HCT116 (cell line): Measurements from ENCODE around the gene VSIG2. TPM values are rescaled to one million over a fixed set of nuclear protein-coding genes. Genes with fewer than 3 reads are reported as not detected.
A peak's percentile ranks its signal among the peaks of the same experiment; 100 is the strongest.

ENCODE experiments used
- ATAC-seq: fragments of 200-7000 bp; cut with Tn5 transposase; 2 replicates; pipeline ENCODE4 v1.9.1; 2020; ENCODE audit warnings: mild to moderate bottlenecking, moderate library complexity
- BruUV-seq: library from RNA; stranded (reverse); fragments of 400-500 nt; replicated peaks from 2 replicates; lab custom pipeline; 2021; lab: Mats Ljungman, UMichigan
- CTCF ChIA-PET: fragments of 300-600 bp; sonication (Branson Sonifier 250); formaldehyde crosslinking; loops from one replicate; lab custom pipeline; 2021; ENCODE audit warnings: antibody characterized with exemption; lab: Charles Lee
- POLR2A ChIA-PET: fragments of 300-600, 350-600 bp; sonication (Branson Sonifier 250); formaldehyde crosslinking; loops from one replicate; lab custom pipeline; 2021; ENCODE audit warnings: antibody characterized with exemption; lab: Charles Lee
- RAD21 ChIA-PET, 2 experiments: fragments of 300-600 bp; sonication (Branson Sonifier 250); formaldehyde crosslinking; loops; one replicate each; lab custom pipeline; 2023; ENCODE audit warnings: low total read pairs in 2 of 2; ENCODE audit not compliant: uncharacterized antibody in 2 of 2, unreplicated experiment in 2 of 2, low non-redundant PET in 1 of 2; lab: Charles Lee
- DNase-seq: peaks from one replicate; pipeline ENCODE4 v3.0.0-alpha.2; 2010; ENCODE audit warnings: low read depth, low spot score
- H2AFZ ChIP-seq: fragments of 200-600 bp; shearing (Covaris generic), sonication (generic); 2 replicates; pipeline ENCODE4 v1.6.1; 2017; ENCODE audit warnings: low read depth, mixed run types, mixed read lengths, antibody characterized with exemption, low read length; ENCODE audit not compliant: poor library complexity, severe bottlenecking
- H3K27ac ChIP-seq: 2 replicates; pipeline ENCODE4 v1.5.1; 2012; ENCODE audit warnings: low read depth, low read length
- H3K27me3 ChIP-seq: fragments of 200-600 bp; sonication (generic); 2 replicates; pipeline ENCODE4 v1.6.1; 2016; ENCODE audit warnings: mixed run types, low read length, mixed read lengths; ENCODE audit not compliant: insufficient read depth
- H3K36me3 ChIP-seq, 2 experiments: fragments of 200-500 bp in 1 of 2; fragments of 200-600 bp in 1 of 2; sonication (Bioruptor generic) in 1 of 2; sonication (generic) in 1 of 2; 2 replicates each; pipeline versions ENCODE4 v1.5.1 to v1.6.1; 2014 to 2016; ENCODE audit warnings: low read length in 2 of 2, inconsistent platforms in 1 of 2, mixed read lengths in 1 of 2, mixed run types in 1 of 2; ENCODE audit not compliant: insufficient read depth in 2 of 2, control insufficient read depth in 1 of 2
- H3K4me1 ChIP-seq, 2 experiments: fragments of 200-600 bp in 1 of 2; sonication (generic) in 1 of 2; 2 replicates each; pipeline versions ENCODE4 v1.5.1 to v1.6.1; 2012 to 2017; ENCODE audit warnings: low read length in 2 of 2, inconsistent platforms in 1 of 2, mild to moderate bottlenecking in 1 of 2, mixed read lengths in 1 of 2, mixed run types in 1 of 2, moderate library complexity in 1 of 2; ENCODE audit not compliant: insufficient read depth in 2 of 2, control insufficient read depth in 1 of 2
- H3K4me2 ChIP-seq: fragments of 200-600 bp; sonication (generic); 2 replicates; pipeline ENCODE4 v1.6.1; 2017; ENCODE audit warnings: mixed run types, low read length, mixed read lengths
- H3K4me3 ChIP-seq, 2 experiments: fragments of 200-600 bp in 1 of 2; sonication (generic) in 1 of 2; replicated peaks in 1 of 2; 2 replicates each; pipeline ENCODE4 v1.5.1; 2011 to 2016; ENCODE audit warnings: low read length in 2 of 2, control low read depth in 1 of 2, low read depth in 1 of 2, mild to moderate bottlenecking in 1 of 2, mixed read lengths in 1 of 2, mixed run types in 1 of 2
- H3K79me2 ChIP-seq: fragments of 200-600 bp; sonication (generic); 2 replicates; pipeline ENCODE4 v1.6.1; 2017; ENCODE audit warnings: mild to moderate bottlenecking, mixed run types, low read length, moderate library complexity, mixed read lengths; ENCODE audit not compliant: insufficient read depth
- H3K9ac ChIP-seq: fragments of 200-600 bp; sonication (generic); 2 replicates; pipeline ENCODE4 v1.6.1; 2016; ENCODE audit warnings: low read length, mixed read lengths
- H3K9me2 ChIP-seq: fragments of 200-600 bp; sonication (generic), shearing (Covaris generic); 2 replicates; pipeline ENCODE4 v1.6.1; 2017; ENCODE audit warnings: mixed run types, mild to moderate bottlenecking, moderate library complexity; ENCODE audit not compliant: insufficient read depth
- H3K9me3 ChIP-seq, 2 experiments: fragments of 200-500 bp in 1 of 2; fragments of 200-600 bp in 1 of 2; sonication (Bioruptor generic) in 1 of 2; sonication (generic) in 1 of 2; 2 replicates each; pipeline ENCODE4 v1.6.1; 2014 to 2017; ENCODE audit warnings: low read length in 2 of 2, mixed read lengths in 2 of 2, inconsistent platforms in 1 of 2, low read depth in 1 of 2, mild to moderate bottlenecking in 1 of 2, mixed run types in 1 of 2, moderate library complexity in 1 of 2; ENCODE audit not compliant: control insufficient read depth in 1 of 2, insufficient read depth in 1 of 2
- H4K20me1 ChIP-seq: fragments of 200-600 bp; sonication (generic), shearing (Covaris generic); 2 replicates; pipeline ENCODE4 v1.6.1; 2017; ENCODE audit warnings: mixed run types, mild to moderate bottlenecking, moderate library complexity; ENCODE audit not compliant: insufficient read depth
- CBX3 ChIP-seq: IDR thresholded peaks from 2 replicates; pipeline ENCODE4 v1.6.1; 2012; ENCODE audit warnings: low read depth
- EZH2 ChIP-seq: fragments of 200-600 bp; sonication (generic); IDR thresholded peaks from 2 replicates; pipeline ENCODE4 v1.6.1; 2017; ENCODE audit warnings: antibody characterized with exemption, mixed run types
- EZH2phosphoT487 ChIP-seq: fragments of 200-600 bp; IDR thresholded peaks from 2 replicates; pipeline ENCODE4 v1.6.1; 2018; ENCODE audit warnings: antibody characterized with exemption, borderline replicate concordance
- JUND ChIP-seq: IDR thresholded peaks from 2 replicates; pipeline ENCODE4 v1.6.1; 2012
- MAX ChIP-seq: IDR thresholded peaks from 2 replicates; pipeline ENCODE4 v1.6.1; 2012
- POLR2A ChIP-seq: IDR thresholded peaks from 2 replicates; pipeline ENCODE4 v1.7.0; 2011; ENCODE audit warnings: borderline replicate concordance; ENCODE audit not compliant: insufficient read depth, insufficient read length; ENCODE audit errors: extremely low read depth
- POLR2AphosphoS5 ChIP-seq: IDR thresholded peaks from 2 replicates; pipeline ENCODE4 v1.6.1; 2011; ENCODE audit warnings: mild to moderate bottlenecking, low read depth, low read length, moderate library complexity
- RAD21 ChIP-seq: IDR thresholded peaks from 2 replicates; pipeline ENCODE4 v1.6.1; 2012; ENCODE audit warnings: low read depth, mild to moderate bottlenecking
- SIN3A ChIP-seq: IDR thresholded peaks from 2 replicates; pipeline ENCODE4 v1.6.1; 2012; ENCODE audit warnings: low read depth
- TCF7L2 ChIP-seq: IDR thresholded peaks from 2 replicates; pipeline ENCODE4 v1.7.0; 2011; ENCODE audit warnings: borderline replicate concordance, inconsistent platforms; ENCODE audit not compliant: insufficient read depth, insufficient read length; ENCODE audit errors: extremely low read depth
- intact Hi-C: fragments of 100-400 bp; cut with micrococcal nuclease; formaldehyde crosslinking; loops from 2 replicates; pipeline ENCODE4 v1.10.0; 2022
- total RNA-seq: library from RNA; stranded (reverse); gene quantifications from one replicate; pipeline ENCODE4 v1.2.1, GENCODE V29; 2021; ENCODE audit not compliant: unreplicated experiment

The VSIG2 gene
- total RNA-seq, 1 experiment from 2014 or later, result not detected

- Histone ChIP-seq H3K27me3 (no peaks in the 10 kb centered on the region), H3K9me2 (no peaks in the 10 kb centered on the region), H3K9ac (no peak overlapping the region), H3K27ac (no peak overlapping the region), H3K79me2 (no peaks in the 10 kb centered on the region), H3K4me2 (peak overlapping the region; percentile 11; the same call in 1 of the 2 replicates), H3K4me3 (no peak overlapping the region), H3K4me1 (peaks cover 10 to 36% of the 10 kb centered on the region in 2 experiments), H2AFZ (no peak overlapping the region), H3K9me3 (no peaks in the 10 kb centered on the region), H3K36me3 (no peaks in the 10 kb centered on the region), H4K20me1 (no peaks in the 10 kb centered on the region)
- no peak for ATAC-seq
- ChIA-PET CTCF (interaction anchor here (0.6 to 1.5 kb wide), 2 partner anchors 9 to 80 kb away, joined by 3 to 4 read pairs; partner anchors contain the start of gene NRGN), POLR2A (interaction anchor here (1.1 kb wide), 1 partner anchor 15 kb away, joined by 3 read pairs; no protein-coding TSS in a partner anchor), RAD21 (no interaction called here)
- intact Hi-C loops, result no loop called here
- TF ChIP-seq JUND (no peak), POLR2A (no peak), CBX3 (no peak), EZH2phosphoT487 (no peak), EZH2 (no peak), SIN3A (no peak), TCF7L2 (no peak), RAD21 (no peak), MAX (no peak), POLR2AphosphoS5 (no peak)
- TSS peak; percentile 18 for BruUV-seq
- DNase-seq, result no peak
These were observed 3.3 kb downstream of the VSIG2 start for GRCh38 chr11:124748481-124749343.
